GM11168 (cell line): ENCODE measurements around the gene SLC18B1.

Experiments
- in situ Hi-C: fragments of 300-500 bp; cut with MboI; formaldehyde crosslinking; loops from one replicate; pipeline ENCODE4 v1.12.0; 2022; ENCODE audit warnings: low sequenced_read_pairs; ENCODE audit not compliant: unreplicated experiment

The SLC18B1 gene

DNA sequence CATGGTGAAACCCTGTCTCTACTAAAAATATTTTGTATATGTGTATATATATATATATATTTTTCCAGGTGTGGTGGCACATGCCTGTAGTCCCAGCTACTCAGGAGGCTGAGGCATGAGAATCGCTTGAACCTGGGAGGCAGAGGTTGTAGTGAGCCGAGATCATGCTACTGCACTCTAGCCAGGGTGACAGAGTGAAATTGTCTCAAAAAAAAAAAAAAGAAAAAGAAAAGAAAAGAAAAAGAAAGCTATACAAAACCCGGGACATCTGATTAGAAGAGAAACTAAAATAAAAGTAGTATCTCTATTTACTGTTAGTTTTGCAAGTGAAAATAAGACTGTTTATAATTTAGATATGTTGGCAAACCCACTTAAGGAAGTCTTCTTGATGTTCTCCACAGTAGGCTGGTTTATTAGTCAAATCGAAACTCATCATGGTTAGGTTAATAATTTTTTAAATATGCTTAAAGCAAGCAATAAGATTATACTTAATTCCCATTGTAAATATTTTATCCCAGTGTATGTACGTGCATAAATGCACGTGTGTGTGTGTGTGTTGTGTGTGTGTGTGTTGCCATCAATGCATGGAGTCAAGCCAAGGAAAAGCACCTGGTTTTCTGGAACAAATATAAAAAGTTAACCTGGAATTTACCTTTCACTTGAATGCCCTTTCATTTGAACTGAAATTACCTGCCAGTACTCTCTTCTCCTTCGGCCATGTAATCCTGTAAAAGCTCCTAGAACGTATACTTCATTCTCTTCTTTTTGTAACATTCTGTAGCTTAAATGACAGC lies 47.8 kb downstream of the SLC18B1 start:
- in situ Hi-C loops, result no loop called here

DNA sequence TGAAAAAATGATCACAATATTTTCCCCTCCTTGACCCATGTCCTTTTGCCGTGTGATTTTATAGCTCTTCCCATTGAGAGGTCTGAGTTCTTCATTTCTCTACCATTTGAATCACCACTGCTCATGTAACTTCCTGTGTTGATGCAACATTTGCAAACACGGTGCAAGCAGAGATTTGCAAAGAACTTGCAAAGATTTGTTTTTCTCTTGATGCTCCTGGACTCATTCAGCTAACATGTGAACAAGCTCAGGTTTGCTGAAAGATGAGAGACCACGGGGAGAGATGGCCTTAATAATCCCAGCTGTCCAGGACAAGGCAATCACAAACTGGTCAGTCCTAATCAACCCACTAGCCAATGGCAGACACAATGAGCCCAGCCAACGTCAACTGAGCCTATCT lies 49.3 kb downstream of the SLC18B1 start:
- in situ Hi-C loops, result no loop called here

DNA sequence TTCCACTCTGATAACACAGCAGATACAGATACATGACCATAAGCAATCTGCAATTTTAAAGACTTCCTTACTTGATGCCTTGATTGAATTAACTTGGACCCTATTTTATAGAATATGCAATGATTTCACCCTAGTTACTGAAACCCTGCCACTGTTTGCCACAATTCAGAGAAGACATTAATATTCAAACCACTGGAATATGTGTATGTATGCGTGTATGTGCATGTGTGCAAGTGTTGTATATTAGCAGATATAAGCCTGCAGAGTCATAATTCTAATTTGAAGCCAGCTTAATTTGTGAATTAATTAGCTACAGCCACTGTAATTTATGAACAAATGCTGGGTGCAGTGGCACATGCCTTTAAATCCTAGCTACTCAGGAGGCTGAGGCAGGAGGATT lies 50.0 kb downstream of the SLC18B1 start:
- in situ Hi-C loops, result no loop called here

DNA sequence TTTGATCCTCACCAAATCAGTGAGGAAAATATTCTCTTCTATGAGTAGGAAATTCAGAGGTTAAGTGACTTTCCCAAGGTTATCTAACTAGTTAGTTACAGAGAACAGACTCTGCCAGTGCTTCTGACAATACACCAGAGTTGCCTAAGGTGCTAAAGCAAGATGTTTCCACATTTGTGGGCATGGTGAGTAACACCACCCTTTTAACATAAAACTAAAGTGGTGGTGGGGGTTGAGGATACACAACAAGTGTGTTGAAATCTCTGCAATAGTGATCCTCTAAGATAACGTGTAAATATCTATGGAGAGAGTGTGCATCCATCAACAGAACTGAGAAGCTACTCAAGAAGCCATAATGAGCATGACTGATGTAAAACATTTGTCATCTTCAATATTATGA lies 52.4 kb downstream of the SLC18B1 start:
- in situ Hi-C loops, result no loop called here

DNA sequence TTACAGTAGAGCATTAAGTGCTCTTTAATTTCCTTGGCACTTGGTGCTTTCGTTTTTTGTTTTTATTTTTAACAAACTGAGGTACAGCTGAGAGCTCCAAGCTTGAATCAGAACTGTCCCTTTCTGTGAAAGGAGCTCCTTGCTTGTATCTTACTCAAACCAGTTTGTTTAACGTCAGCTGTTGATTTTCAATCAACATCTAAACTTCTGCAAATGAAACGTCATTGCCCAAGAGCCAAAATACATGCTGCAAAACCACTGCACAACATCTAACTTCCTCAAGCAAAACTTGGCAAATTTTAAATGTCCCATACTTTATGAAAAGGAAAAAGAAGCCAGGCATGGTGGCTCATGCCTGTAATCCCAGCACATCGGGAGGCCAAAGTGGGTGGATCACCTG lies 55.9 kb downstream of the SLC18B1 start:
- in situ Hi-C loops, result no loop called here

DNA sequence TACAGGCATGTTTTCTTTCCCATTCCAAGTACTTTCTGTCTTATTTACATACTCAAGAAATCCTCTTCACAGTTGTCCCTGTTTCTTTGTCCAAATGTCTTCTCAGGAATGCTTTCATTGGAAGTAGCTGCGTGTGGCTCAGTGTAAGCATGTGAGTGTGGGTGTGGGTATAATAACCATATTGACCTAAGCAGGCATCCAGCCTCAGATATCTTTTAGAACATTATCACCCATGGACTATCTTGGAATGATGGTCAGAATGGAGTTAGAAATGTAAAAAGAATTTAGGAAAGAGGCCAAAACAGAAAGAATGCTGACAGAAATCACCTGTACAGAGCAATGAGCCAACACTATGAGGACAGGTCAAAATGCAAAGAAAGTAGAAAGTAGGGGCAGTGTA lies 57.2 kb downstream of the SLC18B1 start:
- in situ Hi-C loops, result no loop called here

DNA sequence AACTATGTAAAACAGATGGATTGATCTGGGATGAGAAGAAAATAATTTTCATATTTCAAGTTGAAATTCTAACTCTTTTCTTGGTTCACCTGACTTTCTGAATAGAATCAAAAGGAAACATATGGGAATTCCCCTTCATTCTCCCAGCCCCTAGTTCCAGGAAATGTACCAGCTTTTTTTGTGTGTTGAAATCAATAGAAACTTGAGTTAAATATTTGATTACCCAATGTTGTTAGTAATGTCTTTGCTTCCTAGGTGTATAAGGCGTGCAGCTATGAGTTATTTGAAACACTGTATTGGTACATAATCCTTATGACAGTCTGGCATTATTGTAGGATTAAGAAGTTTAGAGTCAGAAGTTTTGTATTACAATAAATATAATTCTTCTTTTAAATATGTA lies 62.2 kb downstream of the SLC18B1 start:
- in situ Hi-C loops, result no loop called here

DNA sequence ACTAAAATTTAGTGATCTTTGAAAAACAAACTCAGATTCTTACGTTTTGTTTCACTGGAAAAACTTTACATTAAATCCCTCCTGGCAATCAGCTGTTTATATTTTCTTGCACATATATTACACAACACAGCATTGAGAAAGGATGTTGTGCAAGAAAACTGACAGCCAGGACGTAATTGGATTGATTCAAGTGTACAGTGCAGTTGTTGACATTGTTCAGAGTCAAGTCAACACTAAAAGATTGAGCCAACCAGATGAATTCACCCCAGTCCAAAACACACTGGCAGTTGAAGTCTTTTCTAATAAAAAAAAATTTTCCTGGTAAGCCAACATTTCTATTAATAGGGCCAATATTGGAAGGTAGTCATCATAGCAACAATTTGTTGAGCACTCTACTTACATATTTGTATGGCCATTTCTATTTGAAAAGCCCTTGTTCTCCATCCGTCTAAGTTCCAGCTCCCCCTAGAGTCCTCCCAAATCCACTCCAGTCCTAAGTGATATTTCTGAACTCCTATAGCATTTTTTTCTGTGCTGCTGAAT lies 63.7 kb downstream of the SLC18B1 start:
- in situ Hi-C loops, result no loop called here

DNA sequence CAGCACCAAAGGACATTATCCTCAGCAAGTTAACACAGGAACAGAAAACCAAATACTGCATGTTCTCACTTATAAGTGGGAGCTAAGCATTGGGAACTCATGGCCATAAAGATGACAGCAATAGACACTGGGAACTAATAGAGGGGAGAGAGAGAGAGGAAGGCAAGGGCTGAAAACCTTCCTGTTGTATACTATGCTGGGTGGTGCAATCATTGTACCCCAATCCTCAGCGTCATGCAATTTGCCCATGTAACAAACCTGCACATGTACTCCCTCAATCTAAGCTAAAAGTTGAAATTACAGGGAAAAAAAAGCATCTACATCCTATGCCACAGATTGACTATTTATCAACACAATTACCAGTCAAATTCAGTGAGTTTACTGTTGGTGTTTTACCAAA lies 64.6 kb downstream of the SLC18B1 start:
- in situ Hi-C loops, result no loop called here

DNA sequence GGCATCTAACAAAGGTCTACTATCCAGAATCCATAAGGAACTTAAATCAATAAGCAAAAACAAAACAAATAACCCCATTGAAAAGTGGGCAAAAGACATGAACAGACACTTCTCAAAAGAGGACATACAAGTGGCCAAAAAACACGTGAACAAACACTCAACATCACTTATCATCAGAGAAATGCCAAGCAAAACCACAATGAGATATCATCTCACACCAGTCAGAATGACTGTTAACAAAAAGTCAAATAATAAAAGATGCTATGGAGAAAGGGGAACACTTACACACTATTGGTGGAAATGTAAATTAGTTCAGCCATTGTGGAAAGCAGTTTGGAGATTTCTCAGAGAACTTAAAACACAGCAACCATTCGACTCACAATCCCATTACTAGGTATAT lies 65.2 kb downstream of the SLC18B1 start:
- in situ Hi-C loops, result no loop called here

DNA sequence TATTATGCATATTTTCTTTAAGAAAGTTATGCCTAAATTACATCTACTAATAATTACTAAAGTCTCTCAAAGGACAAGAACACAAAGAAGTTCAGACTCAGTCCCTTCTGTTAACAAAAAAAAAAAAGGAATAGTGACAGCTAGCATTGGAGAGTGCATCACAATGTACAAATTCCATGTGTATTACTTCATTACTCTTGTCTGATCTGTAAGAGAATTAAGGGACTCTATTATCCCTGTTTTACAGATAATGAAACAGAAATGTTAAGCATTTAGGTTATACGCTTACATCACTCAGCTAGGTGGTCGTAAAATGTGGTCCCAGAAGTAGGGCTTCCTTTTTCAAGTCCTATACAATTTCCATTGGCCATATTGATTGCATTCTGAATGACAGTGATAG lies 67.4 kb downstream of the SLC18B1 start:
- in situ Hi-C loops, result no loop called here

DNA sequence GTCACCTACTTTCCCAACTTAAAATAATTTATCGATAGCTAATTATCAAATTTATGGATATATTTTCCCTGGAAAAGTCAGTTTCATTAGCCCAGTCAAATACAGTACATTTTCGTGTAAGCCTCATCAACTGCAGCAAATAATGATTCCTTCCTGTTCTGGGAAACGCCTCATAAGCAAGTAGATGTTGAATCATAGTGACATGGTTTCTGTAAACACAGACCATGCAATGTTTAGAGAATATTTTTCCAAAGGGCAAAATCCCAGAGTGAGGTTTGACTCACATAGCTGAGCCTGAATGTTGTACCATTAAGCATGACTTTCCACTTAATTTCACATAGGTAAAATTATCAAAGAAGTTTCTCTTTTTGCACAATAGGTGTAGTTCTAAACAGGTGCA lies 67.9 kb downstream of the SLC18B1 start:
- in situ Hi-C loops, result no loop called here

DNA sequence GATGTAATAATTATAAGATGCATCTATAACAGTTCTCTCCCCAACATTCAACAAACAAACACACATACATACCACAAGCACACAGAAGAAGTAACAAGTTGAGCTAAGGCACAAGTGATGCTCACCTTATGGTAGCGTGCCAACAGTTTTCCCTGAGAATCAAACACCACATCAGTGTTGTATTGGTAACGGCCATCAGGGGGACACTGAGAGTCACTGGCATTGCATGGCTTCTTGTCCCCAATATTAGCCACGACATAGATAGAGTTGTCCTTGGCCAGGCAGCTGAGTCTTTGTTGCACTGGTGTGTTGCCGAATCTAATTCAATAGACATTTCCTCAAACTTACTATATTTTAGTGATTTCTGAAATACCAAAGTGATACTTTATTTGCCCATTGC lies 69.8 kb downstream of the SLC18B1 start:
- in situ Hi-C loops, result no loop called here

DNA sequence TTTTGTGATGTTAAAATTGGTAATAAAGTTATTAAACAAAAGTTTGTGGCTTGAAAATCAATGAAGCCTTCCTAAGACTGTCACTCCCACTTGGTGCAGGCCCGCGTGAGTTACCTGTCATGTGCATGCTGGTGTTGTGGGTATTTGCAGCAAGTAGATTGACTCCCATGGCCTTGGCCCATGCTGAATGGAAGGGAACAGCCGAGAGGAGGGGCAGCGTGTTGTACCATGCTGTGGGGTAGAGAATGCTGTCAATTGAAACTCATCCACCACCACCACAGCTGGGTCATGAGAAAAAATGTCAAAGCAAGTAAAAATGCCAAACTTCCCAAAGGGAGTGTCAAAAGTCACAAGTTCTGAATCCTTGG lies 71.8 kb downstream of the SLC18B1 start:
- in situ Hi-C loops, result no loop called here

DNA sequence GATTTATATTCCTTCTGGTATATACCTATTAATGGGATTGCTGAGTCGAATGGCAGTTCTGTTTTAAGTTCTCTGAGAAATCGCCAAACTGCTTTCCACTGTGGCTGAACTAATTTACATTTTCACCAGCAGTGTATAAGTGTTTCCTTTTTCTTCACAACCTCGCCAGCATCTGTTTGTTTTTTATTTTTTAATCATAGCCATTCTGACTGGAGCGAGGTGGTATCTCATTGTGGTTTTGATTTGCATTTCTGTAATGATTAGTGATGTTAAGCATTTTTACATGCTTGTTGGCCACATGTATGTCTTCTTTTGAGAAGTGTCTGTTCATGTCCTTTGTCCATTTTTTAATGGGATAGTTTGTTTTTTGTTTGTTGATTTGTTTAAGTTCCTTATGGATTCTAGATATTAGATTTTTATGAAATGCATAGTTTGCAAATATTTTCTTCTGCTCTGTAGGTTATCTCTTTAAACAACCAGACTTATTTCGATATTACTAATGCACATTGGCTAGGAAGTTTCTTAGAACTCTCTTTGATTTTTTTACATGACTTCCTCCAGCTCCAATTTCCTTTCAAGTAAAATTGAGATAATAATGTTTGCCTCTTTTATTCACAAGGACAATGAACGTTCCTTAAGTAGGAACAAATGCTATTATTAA lies 72.4 kb downstream of the SLC18B1 start:
- in situ Hi-C loops, result no loop called here

DNA sequence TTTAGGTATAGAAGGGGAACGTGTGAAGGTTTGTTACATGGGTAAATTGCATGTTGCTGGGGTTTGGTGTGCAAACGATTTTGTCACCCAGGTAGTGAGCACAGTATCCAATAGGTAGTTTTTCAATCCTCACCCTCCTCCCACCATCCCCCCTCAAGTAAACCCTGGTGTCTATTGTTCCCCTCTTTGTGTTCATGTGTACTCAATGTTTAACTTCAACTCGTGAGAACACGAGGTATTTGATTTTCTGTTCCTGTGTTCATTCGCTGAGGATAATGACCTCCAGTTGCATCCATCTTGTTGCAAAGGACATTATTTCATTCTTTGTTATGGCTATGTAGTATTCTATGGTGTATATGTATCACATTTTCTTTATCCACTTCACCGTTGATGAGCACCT lies 73.0 kb downstream of the SLC18B1 start:
- in situ Hi-C loops, result no loop called here

DNA sequence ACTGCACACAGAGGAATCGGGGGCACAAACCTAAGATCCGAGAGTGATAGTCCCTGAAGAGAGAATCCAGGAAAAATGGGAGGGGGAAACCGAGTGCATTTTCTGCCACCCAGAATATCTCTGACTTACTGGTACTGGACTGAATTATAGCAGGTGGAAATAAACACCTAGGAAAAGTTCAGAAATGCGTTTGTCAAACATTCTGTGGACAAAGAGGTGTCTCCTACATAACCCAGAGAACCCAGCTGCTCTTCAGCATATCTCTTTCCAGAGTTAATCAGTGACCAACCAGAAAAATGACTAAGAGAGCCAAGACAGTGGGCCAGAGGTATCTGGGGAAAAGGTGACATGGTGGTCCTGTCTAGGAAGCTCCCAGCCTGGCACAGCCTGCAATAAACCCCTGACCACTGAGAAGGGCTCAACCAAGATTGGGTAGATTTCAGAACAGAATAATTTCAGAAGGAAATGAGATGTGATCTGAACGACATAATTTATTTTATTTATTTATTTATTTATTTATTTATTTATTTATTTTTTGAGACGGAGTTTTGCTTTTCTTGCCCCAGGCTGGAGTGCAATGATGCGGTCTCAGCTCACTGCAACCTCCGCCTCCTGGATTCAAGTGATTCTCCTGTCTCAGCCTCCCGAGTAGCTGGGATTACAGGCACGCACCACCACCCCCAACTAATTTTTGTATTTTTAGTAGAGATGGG lies 78.5 kb downstream of the SLC18B1 start:
- in situ Hi-C loops, result no loop called here
